ENCODE measurements around the gene ARMCX6. TPM values are rescaled to one million over a fixed set of nuclear protein-coding genes. Genes with fewer than 3 reads are reported as not detected.

The ARMCX6 gene
- polyA plus RNA-seq, 3 donors = 20.9 to 29.9 (median 21.1) TPM

DNA sequence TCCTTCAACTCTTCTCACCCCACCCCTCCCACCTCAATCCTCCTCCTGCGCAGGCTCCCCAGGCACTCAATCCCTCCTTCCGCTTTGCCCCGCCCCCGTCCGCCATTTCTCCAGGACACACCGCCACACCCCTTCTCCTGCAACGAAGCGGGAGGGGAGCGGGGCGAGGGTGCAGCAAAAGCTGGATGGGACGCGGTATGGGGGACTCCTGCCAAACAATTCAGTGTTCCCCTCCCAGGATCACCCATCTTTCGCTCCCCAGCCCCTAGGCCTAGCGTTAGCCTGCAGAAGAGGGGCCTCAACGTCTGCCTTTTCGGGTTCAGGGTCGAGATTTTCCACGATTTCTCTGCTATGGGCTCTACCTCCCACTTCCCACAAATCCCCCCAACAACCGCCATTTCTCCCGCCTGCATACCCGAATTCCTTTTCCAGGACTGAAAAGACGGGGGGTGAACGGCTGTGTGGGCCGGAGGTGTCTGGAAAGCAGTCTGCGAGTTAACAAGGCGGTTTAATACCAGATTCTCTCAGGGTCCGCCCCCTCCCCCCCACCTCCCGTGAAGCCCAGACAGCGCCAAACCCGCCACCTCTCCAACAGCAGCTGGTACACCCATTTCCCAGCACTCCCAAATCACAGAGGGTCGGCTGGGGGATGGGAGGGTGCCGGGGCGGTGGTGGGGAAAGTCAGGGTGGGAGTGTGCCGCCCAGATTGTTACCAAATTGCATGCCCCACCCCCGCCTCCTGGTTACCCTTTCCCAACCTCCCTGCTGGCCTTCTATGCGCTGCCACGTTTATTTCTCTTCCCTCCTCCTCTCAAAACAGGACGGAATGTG, 41.1 kb upstream of the ARMCX6 start:
- H3K36me3 Mint-ChIP-seq = no peaks in the 10 kb centered on the region
- Histone ChIP-seq H3K9ac (ENCODE audit: insufficient read depth, low read length, poor library complexity, severe bottlenecking) (peak overlapping the region; percentile 50), H4K20me1 (ENCODE audit: insufficient read depth, low read length) (no peaks in the 10 kb centered on the region), H3K36me3 (replicated peaks in 1 of 2; ENCODE audit: control insufficient read depth in 1 of 2, insufficient read depth in 2 of 2, low read length in 2 of 2) (no peaks in the 10 kb centered on the region), H3K79me2 (ENCODE audit: insufficient read depth, low read length) (no peaks in the 10 kb centered on the region), H3K4me3 (replicated peaks in 1 of 3; ENCODE audit: low read depth in 2 of 3, low read length in 3 of 3) (peak overlapping the region; percentile 55 to 86 (median 60)), H3K4me2 (replicated peaks; ENCODE audit: extremely low read depth, low read length, poor library complexity, severe bottlenecking) (peak overlapping the region; percentile 81), H3K4me1 (ENCODE audit: control insufficient read depth in 1 of 2, insufficient read depth in 2 of 2, low read length in 2 of 2) (peaks cover 9 to 15% of the 10 kb centered on the region in 2 donors), H3K27me3 (ENCODE audit: control insufficient read depth in 2 of 2, insufficient read depth in 2 of 2, low read length in 2 of 2) (peaks cover 0 to 8% of the 10 kb centered on the region in 2 donors), H2AFZ (ENCODE audit: insufficient read depth, low read depth, low read length, poor library complexity, severe bottlenecking) (peak overlapping the region; percentile 85), H3K27ac (ENCODE audit: low read depth in 1 of 2, low read length in 2 of 2) (no peak overlapping the region), H3K9me3 (replicated peaks in 1 of 2; ENCODE audit: control insufficient read depth in 1 of 2, insufficient read depth in 1 of 2, low read length in 2 of 2) (no peaks in the 10 kb centered on the region)
- WGBS (ENCODE audit: insufficient coverage) = 0% methylated on average over 3 of the region's 38 CpGs
- peaks cover 0 to 6% (median 1%) of the 10 kb centered on the region in 7 donors for H3K9me3 Mint-ChIP-seq
- intact Hi-C loops (cut with micrococcal nuclease) = no loop called here
- H3K4me1 Mint-ChIP-seq = peaks cover 12% of the 10 kb centered on the region
- peak; percentile 9 to 18 (median 16) for DNase-seq
- peaks cover 9 to 14% (median 13%) of the 10 kb centered on the region in 3 donors for H3K27me3 Mint-ChIP-seq (ENCODE audit: low read depth in 3 of 3)
- H3K27ac Mint-ChIP-seq = peak overlapping the region in 2 of 7 donors; percentile 1 to 65
- TF ChIP-seq, protein P1, sequence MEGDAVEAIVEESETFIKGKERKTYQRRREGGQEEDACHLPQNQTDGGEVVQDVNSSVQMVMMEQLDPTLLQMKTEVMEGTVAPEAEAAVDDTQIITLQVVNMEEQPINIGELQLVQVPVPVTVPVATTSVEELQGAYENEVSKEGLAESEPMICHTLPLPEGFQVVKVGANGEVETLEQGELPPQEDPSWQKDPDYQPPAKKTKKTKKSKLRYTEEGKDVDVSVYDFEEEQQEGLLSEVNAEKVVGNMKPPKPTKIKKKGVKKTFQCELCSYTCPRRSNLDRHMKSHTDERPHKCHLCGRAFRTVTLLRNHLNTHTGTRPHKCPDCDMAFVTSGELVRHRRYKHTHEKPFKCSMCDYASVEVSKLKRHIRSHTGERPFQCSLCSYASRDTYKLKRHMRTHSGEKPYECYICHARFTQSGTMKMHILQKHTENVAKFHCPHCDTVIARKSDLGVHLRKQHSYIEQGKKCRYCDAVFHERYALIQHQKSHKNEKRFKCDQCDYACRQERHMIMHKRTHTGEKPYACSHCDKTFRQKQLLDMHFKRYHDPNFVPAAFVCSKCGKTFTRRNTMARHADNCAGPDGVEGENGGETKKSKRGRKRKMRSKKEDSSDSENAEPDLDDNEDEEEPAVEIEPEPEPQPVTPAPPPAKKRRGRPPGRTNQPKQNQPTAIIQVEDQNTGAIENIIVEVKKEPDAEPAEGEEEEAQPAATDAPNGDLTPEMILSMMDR (IDR thresholded peaks at IDR 0.05) = no peak
- H3K4me3 Mint-ChIP-seq = peak overlapping the region; percentile 80 to 87

DNA sequence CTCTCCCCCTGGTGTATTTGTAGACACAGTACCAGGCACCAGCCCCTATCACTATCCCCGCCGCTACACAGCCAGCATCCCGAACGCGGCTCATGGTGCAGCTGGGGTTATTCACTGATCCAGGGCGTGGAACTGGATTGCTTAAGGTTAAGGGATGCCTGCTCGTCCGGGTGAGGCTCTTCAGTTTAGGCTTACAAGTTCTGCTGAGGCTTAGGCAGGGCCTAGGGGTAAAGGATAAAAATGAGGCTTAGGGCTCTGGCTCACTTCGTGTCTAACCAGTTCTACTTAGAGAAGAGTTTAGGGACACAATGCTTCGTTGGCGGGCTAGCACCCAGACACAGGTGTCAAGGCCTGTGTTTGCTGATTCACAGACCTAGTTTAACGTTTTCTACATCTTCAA, 39.7 kb upstream of the ARMCX6 start:
- intact Hi-C loops (cut with micrococcal nuclease) = no loop called here
- H3K27ac Mint-ChIP-seq = no peak overlapping the region
- TF ChIP-seq, protein P1 (IDR thresholded peaks at IDR 0.05) = no peak

More for the DNA sequence above, 39.7 kb upstream of the ARMCX6 start:
- H3K4me1 Mint-ChIP-seq = peaks cover 12% of the 10 kb centered on the region
- H3K36me3 Mint-ChIP-seq = no peaks in the 10 kb centered on the region
- Histone ChIP-seq H3K4me3 (replicated peaks in 1 of 3; ENCODE audit: low read depth in 2 of 3, low read length in 3 of 3) (no peak overlapping the region), H3K4me2 (replicated peaks; ENCODE audit: extremely low read depth, low read length, poor library complexity, severe bottlenecking) (no peak overlapping the region), H3K79me2 (ENCODE audit: insufficient read depth, low read length) (no peaks in the 10 kb centered on the region), H3K9ac (ENCODE audit: insufficient read depth, low read length, poor library complexity, severe bottlenecking) (no peak overlapping the region), H3K36me3 (replicated peaks in 1 of 2; ENCODE audit: control insufficient read depth in 1 of 2, insufficient read depth in 2 of 2, low read length in 2 of 2) (no peaks in the 10 kb centered on the region), H3K27me3 (ENCODE audit: control insufficient read depth in 2 of 2, insufficient read depth in 2 of 2, low read length in 2 of 2) (peaks cover 0 to 8% of the 10 kb centered on the region in 2 donors), H2AFZ (ENCODE audit: insufficient read depth, low read depth, low read length, poor library complexity, severe bottlenecking) (no peak overlapping the region), H3K4me1 (ENCODE audit: control insufficient read depth in 1 of 2, insufficient read depth in 2 of 2, low read length in 2 of 2) (peaks cover 9 to 15% of the 10 kb centered on the region in 2 donors), H3K27ac (ENCODE audit: low read depth in 1 of 2, low read length in 2 of 2) (no peak overlapping the region), H4K20me1 (ENCODE audit: insufficient read depth, low read length) (no peaks in the 10 kb centered on the region), H3K9me3 (replicated peaks in 1 of 2; ENCODE audit: control insufficient read depth in 1 of 2, insufficient read depth in 1 of 2, low read length in 2 of 2) (no peaks in the 10 kb centered on the region)
- peaks cover 0 to 6% (median 1%) of the 10 kb centered on the region in 7 donors for H3K9me3 Mint-ChIP-seq
- H3K4me3 Mint-ChIP-seq = no peak overlapping the region
- H3K27me3 Mint-ChIP-seq (ENCODE audit: low read depth in 3 of 3) = peaks cover 9 to 14% (median 10%) of the 10 kb centered on the region in 3 donors
- no peak for DNase-seq
- 94% methylated on average over 3 of the region's 12 CpGs for WGBS (ENCODE audit: insufficient coverage)
